Measurements from ENCODE around the gene SNU13.

GRCh38 chr22:41672780-41673509 lies 15.7 kb downstream of the SNU13 start:
- TF ChIP-seq POLR2A (IDR thresholded peaks at IDR 0.05) (no peak), CTCF (IDR thresholded peaks at IDR 0.05) (no peak)

All from ovary (tissue), 3 donors.